HG03097 (cell line): ENCODE data around the gene HS6ST3.

Source experiments
- ATAC-seq: cut with Tn5 transposase; IDR thresholded peaks from one replicate; pipeline ENCODE4 v1.9.1; 2021; ENCODE audit not compliant: unreplicated experiment, low FRiP score

The HS6ST3 gene

DNA sequence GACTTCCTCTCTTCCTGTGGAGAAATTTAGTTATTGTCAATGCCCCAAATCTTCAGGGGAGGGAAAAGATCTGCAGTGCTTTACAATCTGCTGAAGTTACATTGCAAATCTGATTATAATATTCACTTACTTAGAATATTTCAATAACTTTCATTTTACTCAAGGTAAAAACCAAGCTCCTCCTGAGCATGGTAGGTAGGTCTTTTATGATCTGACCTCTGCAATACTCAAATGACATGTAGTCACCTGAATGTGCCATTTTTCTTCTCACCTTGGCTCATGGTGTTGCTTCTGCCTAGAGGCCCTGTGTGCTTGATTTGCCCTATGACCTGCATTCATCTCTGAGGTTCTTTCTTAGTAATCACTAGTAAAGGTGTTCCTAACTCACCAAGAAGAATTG lies 331.4 kb downstream of the HS6ST3 start:
- no peak for ATAC-seq

GRCh38 chr13:96422002-96422401 lies 332.1 kb downstream of the HS6ST3 start:
- no peak for ATAC-seq

DNA sequence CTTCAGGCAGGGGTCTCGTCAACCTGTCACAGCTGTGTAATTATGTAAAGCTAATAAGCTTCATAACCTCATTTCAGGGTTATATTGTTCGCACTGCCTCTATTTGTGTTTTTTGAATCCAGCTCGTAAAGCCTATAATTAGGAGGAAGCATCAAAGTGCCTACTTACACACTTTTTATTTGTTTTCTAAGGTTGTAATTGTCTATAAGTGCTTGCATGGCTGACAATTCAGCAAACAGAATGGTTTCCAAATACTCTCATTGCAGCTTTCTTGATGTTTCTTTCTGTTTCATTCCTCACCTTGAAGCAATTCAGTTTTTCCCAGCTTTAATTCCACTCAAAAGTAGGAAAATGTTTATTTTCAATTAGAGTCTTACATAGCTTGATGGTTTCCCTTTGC lies 336.3 kb downstream of the HS6ST3 start:
- no peak for ATAC-seq

DNA sequence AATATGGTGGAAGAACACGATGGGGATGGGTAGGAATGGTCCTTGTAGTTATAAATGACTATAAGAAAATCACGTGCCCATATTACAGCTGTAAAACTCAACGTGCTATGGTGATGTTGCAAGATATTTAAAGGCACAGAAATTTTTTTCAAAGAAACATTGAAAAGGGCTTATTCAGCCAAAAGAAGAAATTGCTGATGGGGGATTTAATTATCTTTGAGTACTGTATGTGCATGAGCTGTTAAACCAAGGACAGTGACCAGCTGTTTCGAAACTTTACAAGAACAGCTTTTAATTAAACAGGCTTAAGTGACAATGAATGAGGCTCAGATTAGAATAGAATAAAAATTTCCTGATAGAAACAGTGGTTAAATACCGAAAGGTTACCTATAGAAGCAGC lies 339.0 kb downstream of the HS6ST3 start:
- no peak for ATAC-seq

- no peak for ATAC-seq
Observed at GRCh38 chr13:96431044-96431581, 341.2 kb downstream of the HS6ST3 start.

DNA sequence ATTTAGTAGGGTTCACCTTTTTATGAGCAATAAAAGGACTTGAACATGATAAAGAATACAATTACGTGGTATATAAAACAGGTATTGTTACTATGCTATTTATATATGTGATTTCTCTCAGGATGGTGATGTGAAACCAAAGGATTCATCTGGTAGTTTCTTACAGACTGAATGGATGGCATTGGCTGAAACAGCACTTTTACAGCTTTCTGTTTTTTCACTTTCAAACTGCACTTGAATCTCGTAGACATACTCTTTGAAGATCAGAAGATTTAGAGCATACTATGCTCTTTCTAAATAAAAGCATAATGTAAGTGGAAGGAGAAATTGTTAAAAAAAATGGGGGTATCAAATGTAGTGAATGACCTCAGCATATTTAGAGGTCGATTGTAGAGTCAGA lies 354.8 kb downstream of the HS6ST3 start:
- ATAC-seq, result no peak

DNA sequence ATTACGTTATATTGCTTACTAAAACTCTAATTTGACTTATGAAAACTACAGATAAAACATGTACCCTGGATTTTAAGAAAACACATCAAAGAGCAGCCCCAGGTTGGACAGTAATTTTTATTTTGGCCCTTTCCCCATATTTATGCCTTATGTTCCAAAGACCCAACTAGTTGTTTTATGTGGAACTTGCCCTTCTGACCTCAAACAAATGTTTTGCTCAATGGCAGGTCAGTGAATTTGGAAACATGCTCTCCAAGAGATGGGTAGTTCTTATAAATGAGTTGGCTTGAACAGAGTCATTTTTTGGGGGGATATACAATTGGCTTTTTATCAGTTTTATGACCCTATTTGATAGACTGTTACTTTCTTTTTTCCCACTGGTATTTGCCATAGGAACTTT lies 360.0 kb downstream of the HS6ST3 start:
- ATAC-seq, result no peak

- no peak for ATAC-seq
Observed at GRCh38 chr13:96450326-96451020, 360.6 kb downstream of the HS6ST3 start.

GRCh38 chr13:96454466-96454865 lies 364.6 kb downstream of the HS6ST3 start:
- no peak for ATAC-seq

- ATAC-seq, result no peak
Observed at GRCh38 chr13:96460609-96461008, 370.7 kb downstream of the HS6ST3 start.

DNA sequence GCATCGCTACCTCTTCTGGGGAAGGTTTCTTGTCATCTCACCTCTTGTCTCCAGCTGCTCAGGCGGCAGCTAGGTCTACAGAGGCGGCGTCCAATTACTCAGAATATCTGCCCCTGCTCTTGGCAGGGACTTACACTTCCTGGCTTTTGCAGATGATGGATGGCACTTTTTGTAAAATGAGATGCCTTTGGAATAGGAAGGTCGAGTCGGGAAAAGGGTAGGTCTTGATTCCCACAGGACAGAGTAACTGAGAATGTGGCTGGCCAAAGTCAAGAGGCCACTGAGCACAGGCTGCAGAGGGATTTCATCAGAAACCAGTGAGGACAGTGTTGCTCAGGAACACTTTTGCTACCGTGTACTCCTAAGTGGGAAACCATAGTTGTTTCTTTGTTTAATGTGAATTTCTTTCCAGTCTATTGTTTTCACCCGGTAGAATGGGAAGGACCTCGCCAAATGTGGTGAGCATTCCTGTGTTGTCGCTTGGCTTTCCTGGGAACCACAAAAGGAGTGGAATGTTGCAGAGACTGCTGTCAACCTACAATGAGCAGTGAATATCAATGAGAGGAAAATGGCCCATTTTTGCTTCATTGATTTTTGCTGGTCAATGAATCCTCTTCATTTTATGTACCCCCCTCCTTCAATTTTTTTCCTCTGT lies 383.7 kb downstream of the HS6ST3 start:
- ATAC-seq, result no peak

DNA sequence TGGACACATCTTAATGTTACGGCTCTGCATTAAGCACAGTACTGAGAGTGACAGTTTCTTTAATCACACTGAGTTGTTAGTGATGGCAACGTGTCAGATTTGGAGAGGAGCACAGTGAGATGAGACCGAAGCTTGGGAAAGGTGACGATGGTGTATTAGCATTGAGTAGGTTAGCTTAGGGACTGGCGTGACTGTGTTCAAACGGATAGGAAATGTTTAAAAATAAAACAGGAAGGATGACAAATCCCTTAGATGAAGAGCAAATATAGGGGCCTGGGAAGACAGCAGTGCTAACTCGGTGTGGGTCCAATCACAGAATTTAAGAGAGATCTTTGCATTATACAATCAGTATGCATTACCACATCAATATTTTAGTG lies 384.3 kb downstream of the HS6ST3 start:
- ATAC-seq, result no peak

GRCh38 chr13:96475103-96475502 lies 385.2 kb downstream of the HS6ST3 start:
- no peak for ATAC-seq

DNA sequence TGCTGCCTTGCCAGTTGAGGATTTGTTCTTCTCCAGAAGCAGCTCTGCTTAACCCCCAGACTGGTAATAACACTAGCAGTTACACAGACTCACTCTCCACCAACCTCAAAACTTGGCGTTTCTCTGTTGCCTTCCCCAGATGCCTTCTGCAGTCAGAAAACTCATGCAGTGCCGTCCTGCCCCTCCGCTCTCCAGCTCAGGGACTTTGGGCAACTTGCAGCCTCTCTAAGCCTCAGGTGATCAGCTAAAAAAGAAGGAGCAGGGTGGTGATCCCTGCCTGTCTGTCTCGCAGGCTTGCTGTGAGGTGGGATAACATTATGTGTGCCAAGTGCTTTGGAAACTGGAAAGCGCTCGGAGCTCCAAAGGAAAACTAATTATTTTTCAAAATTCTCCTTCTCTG lies 391.6 kb downstream of the HS6ST3 start:
- ATAC-seq, result no peak

- no peak for ATAC-seq
Observed at GRCh38 chr13:96490496-96490989, 400.6 kb downstream of the HS6ST3 start.

DNA sequence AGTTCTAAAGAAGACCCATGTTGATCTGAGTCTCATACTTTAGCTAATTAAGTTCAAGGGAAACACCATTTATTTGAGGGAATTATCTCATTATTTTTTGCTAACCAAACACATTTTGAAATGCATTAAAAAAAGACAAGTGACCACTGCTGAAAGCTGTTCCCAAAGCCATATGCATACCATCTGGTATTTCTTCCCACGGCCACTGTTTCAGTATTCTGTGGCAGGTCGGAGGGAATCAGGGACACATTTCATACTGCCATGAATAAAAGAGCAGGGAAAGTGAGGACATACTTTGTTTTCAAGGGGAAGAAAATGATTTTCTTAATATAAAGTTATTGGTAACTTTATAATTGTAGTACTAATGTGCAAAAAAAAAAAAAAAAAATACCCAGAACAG lies 401.2 kb downstream of the HS6ST3 start:
- no peak for ATAC-seq

GRCh38 chr13:96492766-96493165 lies 402.9 kb downstream of the HS6ST3 start:
- no peak for ATAC-seq

- ATAC-seq, result no peak
Observed at GRCh38 chr13:96499656-96500055, 409.7 kb downstream of the HS6ST3 start.

DNA sequence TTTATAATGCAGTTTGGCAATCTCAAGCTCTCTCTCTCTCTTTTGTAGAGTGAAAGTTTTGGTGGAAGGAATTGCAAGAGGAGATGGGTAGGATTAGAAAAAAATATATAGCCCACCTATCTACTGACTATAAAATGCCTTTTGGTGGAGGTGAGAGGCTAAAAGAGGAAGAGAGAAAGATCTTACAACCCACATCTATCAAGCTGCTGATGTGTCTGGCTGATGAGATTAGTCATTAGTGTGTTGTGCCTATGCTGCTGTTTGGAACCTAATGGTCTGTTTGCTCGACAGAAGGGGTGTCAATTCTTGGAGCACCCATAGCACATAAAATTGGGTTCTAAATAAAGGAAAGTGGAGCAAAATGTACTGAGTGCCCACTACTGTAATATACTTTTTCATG lies 411.0 kb downstream of the HS6ST3 start:
- no peak for ATAC-seq

DNA sequence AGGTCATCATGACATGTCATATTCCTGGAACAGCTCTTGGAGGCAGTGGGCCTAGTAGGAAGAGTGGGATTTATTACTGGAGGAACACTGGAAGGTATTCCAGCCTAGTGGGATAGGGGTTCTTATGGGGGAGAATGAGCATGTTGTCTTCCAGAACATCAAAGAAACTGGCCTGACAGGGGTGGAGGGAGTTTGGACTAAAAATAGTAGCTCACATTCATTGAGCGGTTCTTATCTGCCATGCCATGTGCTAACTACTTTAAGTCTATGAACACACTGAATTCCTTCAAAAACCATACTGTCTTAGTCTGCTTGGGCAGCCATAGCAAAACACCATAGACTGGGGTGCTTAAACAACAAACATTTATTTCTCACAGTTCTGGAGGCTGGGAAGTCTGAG lies 413.6 kb downstream of the HS6ST3 start:
- ATAC-seq, result no peak

GRCh38 chr13:96511587-96511986 lies 421.7 kb downstream of the HS6ST3 start:
- ATAC-seq, result no peak

DNA sequence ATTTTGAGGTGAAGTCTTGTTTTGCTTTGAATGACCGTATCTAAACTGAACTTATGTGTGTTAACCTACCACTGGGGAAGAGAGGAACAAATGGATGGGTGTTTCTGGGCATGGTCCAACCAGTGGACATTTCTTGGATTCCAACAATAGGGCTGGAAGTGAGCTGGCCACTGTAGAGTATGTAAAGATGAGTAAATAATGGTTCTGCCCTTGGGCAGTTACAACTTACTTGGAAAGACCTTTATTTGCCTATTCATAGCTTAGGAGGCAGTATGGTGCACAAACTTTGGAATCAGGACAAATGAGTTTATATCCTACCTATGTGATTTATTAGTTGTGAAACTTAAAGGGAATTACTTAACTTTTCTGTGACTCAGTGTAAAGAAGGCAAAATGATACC lies 429.5 kb downstream of the HS6ST3 start:
- no peak for ATAC-seq
